HepG2 (cell line): ENCODE measurements around the gene NDEL1. TPM values are rescaled to one million over a fixed set of nuclear protein-coding genes. Genes with fewer than 3 reads are reported as not detected.
A peak's percentile ranks its signal among the peaks of the same experiment; 100 is the strongest.

Source experiments
- ATAC-seq: fragments of 200-7000 bp; cut with Tn5 transposase; 3 replicates; pipeline ENCODE4 v1.9.1; 2020; ENCODE audit warnings: mild to moderate bottlenecking, moderate library complexity
- BruUV-seq: library from RNA; stranded (reverse); fragments of 400-500 nt; replicated peaks from 2 replicates; lab custom pipeline; 2021; lab: Mats Ljungman, UMichigan
- CTCF ChIA-PET: fragments of 300-600 bp; formaldehyde crosslinking; extraction: SDS; loops from one replicate; lab custom pipeline; 2021; ENCODE audit warnings: low total read pairs, inconsistent platforms, low intra/inter-chr PET ratio; lab: Yijun Ruan, JAX
- POLR2A ChIA-PET: fragments of 350-600 bp; sonication (Branson Sonifier 250); formaldehyde crosslinking; loops from one replicate; lab custom pipeline; 2020; ENCODE audit warnings: antibody characterized with exemption, inconsistent platforms; lab: Yijun Ruan, JAX
- DNase-seq: peaks from one replicate; pipeline ENCODE4 v3.0.0-alpha.2; 2015; ENCODE audit warnings: low spot score
- FAIRE-seq: peaks from 3 replicates; lab custom pipeline; 2011; peaks lifted over from hg19 to GRCh38; lab: Jason Lieb, UNC
- H2AFZ ChIP-seq: one replicate; pipeline ENCODE4 v1.6.1; 2011; ENCODE audit warnings: low read length, inconsistent platforms
- H3K27ac ChIP-seq: fragments of 300-600 bp; 3 replicates; pipeline ENCODE4 v1.8.0; 2011; ENCODE audit warnings: mixed run types, mild to moderate bottlenecking, mixed read lengths, low read length, inconsistent platforms; ENCODE audit not compliant: insufficient read depth; ENCODE audit errors: extremely low read length
- H3K27me3 ChIP-seq, 2 experiments: fragments of 200-600 bp in 1 of 2; 2 replicates in 1 of 2; 3 replicates in 1 of 2; pipeline versions ENCODE4 v1.6.0 to v1.8.0; 2011; ENCODE audit warnings: low read length in 2 of 2, mild to moderate bottlenecking in 2 of 2, moderate library complexity in 2 of 2, inconsistent platforms in 1 of 2; ENCODE audit not compliant: insufficient read depth in 2 of 2, control insufficient read depth in 1 of 2
- H3K36me3 ChIP-seq, 2 experiments: fragments of 200-600 bp in 1 of 2; replicated peaks in 1 of 2; 2 replicates in 1 of 2; 3 replicates in 1 of 2; pipeline versions ENCODE4 v1.5.1 to v1.8.0; 2011; ENCODE audit warnings: low read length in 2 of 2, inconsistent platforms in 1 of 2; ENCODE audit not compliant: insufficient read depth in 2 of 2, control insufficient read depth in 1 of 2
- H3K4me1 ChIP-seq: 2 replicates; pipeline ENCODE4 v1.5.1; 2012; ENCODE audit warnings: low read length, inconsistent platforms; ENCODE audit not compliant: insufficient read depth
- H3K4me2 ChIP-seq: 2 replicates; pipeline ENCODE4 v1.6.0; 2011; ENCODE audit warnings: low read depth, low read length, inconsistent platforms
- H3K4me3 ChIP-seq, 3 experiments: fragments of 200-600 bp in 1 of 3; sonication (generic), shearing (Covaris generic) in 1 of 3; replicated peaks in 1 of 3; 2 replicates each; pipeline ENCODE4 v1.5.1; 2011 to 2016; ENCODE audit warnings: low read length in 3 of 3, inconsistent platforms in 2 of 3, low read depth in 2 of 3, mild to moderate bottlenecking in 2 of 3, control low read depth in 1 of 3, mixed read lengths in 1 of 3; ENCODE audit not compliant: insufficient read depth in 1 of 3
- H3K79me2 ChIP-seq: one replicate; pipeline ENCODE4 v1.6.1; 2011; ENCODE audit warnings: low read length, inconsistent platforms; ENCODE audit not compliant: insufficient read depth
- H3K9ac ChIP-seq: 2 replicates; pipeline ENCODE4 v1.6.0; 2011; ENCODE audit warnings: mild to moderate bottlenecking, low read depth, low read length, inconsistent platforms; ENCODE audit not compliant: insufficient read depth
- H3K9me3 ChIP-seq: 2 replicates; pipeline ENCODE4 v1.5.1; 2012; ENCODE audit warnings: mild to moderate bottlenecking, low read length
- H4K20me1 ChIP-seq: 2 replicates; pipeline ENCODE4 v1.6.0; 2011; ENCODE audit warnings: inconsistent platforms, mild to moderate bottlenecking, low read length, moderate library complexity; ENCODE audit not compliant: insufficient read depth
- DRAP1 ChIP-seq: IDR thresholded peaks from 2 replicates; pipeline ENCODE4 v1.6.1; 2016; ENCODE audit warnings: missing genetic modification reagents, missing compliant biosample characterization
- E2F5 ChIP-seq: sonication (generic); formaldehyde crosslinking; conservative IDR thresholded peaks from 2 replicates; pipeline ENCODE4 v1.4.0; 2020; ENCODE audit warnings: missing genetic modification reagents
- FOXO1 ChIP-seq: sonication (generic); formaldehyde crosslinking; IDR thresholded peaks from 2 replicates; pipeline ENCODE4 v1.4.0; 2020; ENCODE audit warnings: missing genetic modification reagents
- HES4 ChIP-seq: sonication (generic); formaldehyde crosslinking; IDR thresholded peaks from 2 replicates; pipeline ENCODE4 v1.9.0; 2021; ENCODE audit warnings: mild to moderate bottlenecking, missing genetic modification reagents, borderline replicate concordance
- KDM3A ChIP-seq: IDR thresholded peaks from 2 replicates; pipeline ENCODE4 v1.6.1; 2018; ENCODE audit warnings: low read depth, missing compliant biosample characterization
- NFYC ChIP-seq: IDR thresholded peaks from 2 replicates; pipeline ENCODE4 v1.6.1; 2016; ENCODE audit warnings: missing genetic modification reagents, missing compliant biosample characterization
- PHF5A ChIP-seq: IDR thresholded peaks from one replicate; pipeline ENCODE4 v1.6.1; 2018; ENCODE audit warnings: low read depth, missing genetic modification reagents; ENCODE audit not compliant: unreplicated experiment
- RAD51 ChIP-seq: fragments of 450-650 bp; IDR thresholded peaks from 2 replicates; pipeline ENCODE4 v1.6.1; 2016; ENCODE audit warnings: borderline replicate concordance
- SOX13 ChIP-seq, 3 experiments: fragments of 450-650 bp in 1 of 3; sonication (generic) in 1 of 3; formaldehyde crosslinking in 1 of 3; IDR thresholded peaks in 2 of 3; conservative IDR thresholded peaks in 1 of 3; 2 replicates each; pipeline versions ENCODE4 v1.5.0 to v1.6.1; 2016 to 2020; ENCODE audit warnings: antibody characterized with exemption in 1 of 3, mild to moderate bottlenecking in 1 of 3, missing compliant biosample characterization in 1 of 3, missing genetic modification reagents in 1 of 3, moderate library complexity in 1 of 3
- YY1 ChIP-seq: IDR thresholded peaks from 2 replicates; pipeline ENCODE4 v1.6.1; 2011; ENCODE audit warnings: low read length, low read depth, moderate library complexity, mild to moderate bottlenecking; ENCODE audit not compliant: insufficient read depth, insufficient replicate concordance
- ZNF367 ChIP-seq: sonication (generic); formaldehyde crosslinking; IDR thresholded peaks from 2 replicates; pipeline ENCODE4 v1.4.0; 2020; ENCODE audit warnings: missing genetic modification reagents, borderline replicate concordance
- ZNF557 ChIP-seq: sonication (generic); formaldehyde crosslinking; IDR thresholded peaks from 2 replicates; pipeline ENCODE4 v1.4.0; 2020; ENCODE audit warnings: missing genetic modification reagents
- ZNF629 ChIP-seq: sonication (generic); formaldehyde crosslinking; conservative IDR thresholded peaks from 2 replicates; pipeline ENCODE4 v1.5.0; 2020; ENCODE audit warnings: missing genetic modification reagents
- WGBS: methylation state at CpG from one replicate; pipeline ENCODE4 v1.1.6; 2017; ENCODE audit warnings: low lambda C conversion rate; 5-methylcytosine and 5-hydroxymethylcytosine counted together
- in situ Hi-C: cut with HindIII; loops from 2 replicates; pipeline ENCODE4 v1.10.0; 2017; ENCODE audit warnings: low pct_unique_long_range_greater_than_20kb; ENCODE audit not compliant: extremely low pct_ligation_motif_present
- intact Hi-C: fragments of 100-400 bp; cut with micrococcal nuclease; formaldehyde crosslinking; loops from one replicate; pipeline ENCODE4 v1.10.0; 2022; ENCODE audit not compliant: unreplicated experiment
- polyA plus RNA-seq, 8 experiments: library from polyadenylated mRNA; depleted of rRNA in 3 of 8; stranded (reverse) in 7 of 8; unstranded in 1 of 8; fragments of >200 nt; fragmentation: Illumina TruSeq in 4 of 8; extraction: Trizol in 4 of 8; gene quantifications; 2 replicates each; pipeline versions ENCODE4 v1.2.1 to v1.2.3, GENCODE V29; 2011 to 2016; ENCODE audit warnings: low read depth in 4 of 8, missing spikeins in 1 of 8, mixed read lengths in 1 of 8; ENCODE audit not compliant: insufficient read depth in 1 of 8
- total RNA-seq, 5 experiments: library from RNA; depleted of rRNA; stranded (reverse); fragments of >200 nt; fragmentation: Illumina TruSeq; extraction: Trizol; gene quantifications; 2 replicates each; pipeline ENCODE4 v1.2.3, GENCODE V29; 2016; ENCODE audit warnings: low read depth in 1 of 5

The NDEL1 gene
- total and polyA plus RNA-seq, 2 of the 13 experiments (the other 11 are each of a cell fraction or from before 2014, with no cell fraction given) = 59.8 to 153 TPM

GRCh38 chr17:8438441-8438840 lies 2.8 kb downstream of the NDEL1 start (continued):
- TF ChIP-seq ZNF367 = no peak
- TF ChIP-seq YY1 = no peak
- TF ChIP-seq E2F5 (CRISPR knock-in tag) = no peak
- TF ChIP-seq PHF5A = no peak
- no peak for TF ChIP-seq KDM3A
- TF ChIP-seq FOXO1 (CRISPR knock-in tag) = no peak
- no peak for TF ChIP-seq RAD51
- no peak for TF ChIP-seq HES4
- TF ChIP-seq DRAP1 (CRISPR knock-in tag) = no peak
- TF ChIP-seq SOX13 (IDR thresholded peaks at IDR 0.05) = no peak
- TF ChIP-seq SOX13 (CRISPR knock-in tag; conservative IDR thresholded peaks at IDR 0.05 in 1 of 2, IDR thresholded peaks at IDR 0.05 in 1 of 2) = no peak
- no peak for TF ChIP-seq ZNF557

- H3K27ac ChIP-seq = no peak overlapping the region
- CTCF ChIA-PET = interaction anchor here (0.6 kb wide), 1 partner anchor 21 kb away, joined by 3 read pairs; no protein-coding TSS in a partner anchor
- DNase-seq = no peak
- peaks cover 80% of the 10 kb centered on the region for H3K79me2 ChIP-seq
- peaks cover 70% of the 10 kb centered on the region for H3K4me1 ChIP-seq
- no peaks in the 10 kb centered on the region for H3K9me3 ChIP-seq
- no peak overlapping the region for H2AFZ ChIP-seq
- intact Hi-C loops (loop anchor here (10.0 kb wide), 1 partner anchor 55 kb away; the partner anchor contains the start of gene RPL26), in situ Hi-C loops (no loop called here)
- H4K20me1 ChIP-seq = peaks cover 41% of the 10 kb centered on the region
- no peak overlapping the region for H3K4me3 ChIP-seq
- H3K36me3 ChIP-seq = peaks cover 3 to 24% of the 10 kb centered on the region in 2 experiments; a peak in 4 of 5 replicates
- no peak overlapping the region for H3K4me2 ChIP-seq
- WGBS = 94% methylated on average over 3 of the region's 3 CpGs
- H3K9ac ChIP-seq = no peak overlapping the region
- no peak for TF ChIP-seq NFYC (CRISPR knock-in tag)
- TF ChIP-seq ZNF629 (CRISPR knock-in tag) = peak; percentile 69
- TF ChIP-seq, all 625 proteins: peak for 1
- H3K27me3 ChIP-seq = no peaks in the 10 kb centered on the region; a peak in 1 of 5 replicates
- no TSS peak for BruUV-seq
- ATAC-seq = no peak
- POLR2A ChIA-PET = no interaction called here
- no peak for FAIRE-seq
These were observed 4.0 kb downstream of the NDEL1 start for GRCh38 chr17:8439681-8440080.
